K562 (cell line): ENCODE data around the gene PSRC1.

Experiments used
- GTF2E2 ChIP-seq: fragments of 200-800 bp; sonication (Bioruptor generic); IDR thresholded peaks from 2 replicates; pipeline ENCODE4 v1.6.1; 2016; ENCODE audit warnings: missing genetic modification characterization, missing compliant biosample characterization
- HNRNPLL ChIP-seq: fragments of 200-400 bp; formaldehyde crosslinking; IDR thresholded peaks from 2 replicates; pipeline ENCODE4 v1.6.1; 2017; ENCODE audit warnings: low read length, low read depth, mild to moderate bottlenecking; ENCODE audit not compliant: poor library complexity, severe bottlenecking
- JUND ChIP-seq, 2 experiments: IDR thresholded peaks; 2 replicates in 1 of 2; 3 replicates in 1 of 2; pipeline ENCODE4 v1.6.1; 2011; ENCODE audit warnings: borderline replicate concordance in 2 of 2, low read depth in 2 of 2, low read length in 2 of 2, improper control_type of control experiment in 1 of 2, missing biosample characterization in 1 of 2, missing genetic modification characterization in 1 of 2, missing genetic modification reagents in 1 of 2
- NFE2L1 ChIP-seq: fragments of 450-650 bp; IDR thresholded peaks from 2 replicates; pipeline ENCODE4 v1.6.1; 2016; ENCODE audit warnings: missing genetic modification characterization, low read depth, mild to moderate bottlenecking, missing compliant biosample characterization, moderate library complexity, borderline replicate concordance
- NONO ChIP-seq, 2 experiments: fragments of 200-400 bp in 1 of 2; fragments of 450-650 bp in 1 of 2; formaldehyde crosslinking in 1 of 2; IDR thresholded peaks; 2 replicates each; pipeline ENCODE4 v1.6.1; 2017; ENCODE audit warnings: low read depth in 2 of 2, mild to moderate bottlenecking in 2 of 2, moderate library complexity in 2 of 2, low read length in 1 of 2
- POLR2A ChIP-seq: fragments of 450-650 bp; conservative IDR thresholded peaks from 2 replicates; pipeline ENCODE4 v1.6.1; 2016
- TAF1 ChIP-seq: IDR thresholded peaks from 2 replicates; pipeline ENCODE4 v1.6.1; 2011; ENCODE audit warnings: mild to moderate bottlenecking, low read length, moderate library complexity; ENCODE audit not compliant: insufficient read depth, control insufficient read depth, severe bottlenecking; ENCODE audit errors: extremely low read depth
- UBTF ChIP-seq, 2 experiments: IDR thresholded peaks; 2 replicates each; pipeline ENCODE4 v1.6.1; 2012; ENCODE audit warnings: improper control_type of control experiment in 2 of 2, low read depth in 2 of 2, low read length in 2 of 2, borderline replicate concordance in 1 of 2
- USF1 ChIP-seq: sonication (generic); formaldehyde crosslinking; IDR thresholded peaks from 2 replicates; pipeline ENCODE4 v1.9.0; 2022; ENCODE audit warnings: mild to moderate bottlenecking, missing genetic modification reagents
- ZKSCAN3 ChIP-seq: fragments of 250-450 bp; sonication (Bioruptor Pico); IDR thresholded peaks from 2 replicates; pipeline ENCODE4 v1.4.0; 2020
- TF ChIP-seq, protein P1 (sequence below): IDR thresholded peaks from 3 replicates; pipeline ENCODE4 v1.6.1; 2011; ENCODE audit warnings: borderline replicate concordance, mild to moderate bottlenecking; ENCODE audit not compliant: insufficient read length, insufficient read depth
- TF ChIP-seq, protein P2 (sequence below): sonication (generic); formaldehyde crosslinking; IDR thresholded peaks from 2 replicates; pipeline ENCODE4 v1.8.0; 2022; ENCODE audit warnings: mild to moderate bottlenecking, missing genetic modification reagents, borderline replicate concordance
- TF ChIP-seq, protein P3 (sequence below): sonication (generic); formaldehyde crosslinking; IDR thresholded peaks from 2 replicates; pipeline ENCODE4 v1.5.0; 2020; ENCODE audit warnings: missing genetic modification reagents

GRCh38 chr1:109300650-109301151 lies 17.8 kb upstream of the PSRC1 start:
- 0 out of 4 replicates have a peak, but pooled peaks of 1 of the 2 experiments have one; percentile 61 for TF ChIP-seq UBTF (IDR thresholded peaks at IDR 0.05; ENCODE audit: borderline replicate concordance in 1 of 2, low read depth in 2 of 2, low read length in 2 of 2)
- no peak for TF ChIP-seq NONO (IDR thresholded peaks at IDR 0.05; ENCODE audit: low read depth in 2 of 2, low read length in 1 of 2)
- no peak for TF ChIP-seq USF1 (CRISPR knock-in tag)
- TF ChIP-seq JUND (IDR thresholded peaks at IDR 0.05; ENCODE audit: borderline replicate concordance, low read depth, low read length) = peak; percentile 49; the same call in 1 of the 2 replicates
- peak; percentile 56; the same call in 1 of the 3 replicates for TF ChIP-seq JUND (tag; IDR thresholded peaks at IDR 0.05; ENCODE audit: borderline replicate concordance, low read depth, low read length)
- TF ChIP-seq TAF1 = no peak
- TF ChIP-seq, protein P1, sequence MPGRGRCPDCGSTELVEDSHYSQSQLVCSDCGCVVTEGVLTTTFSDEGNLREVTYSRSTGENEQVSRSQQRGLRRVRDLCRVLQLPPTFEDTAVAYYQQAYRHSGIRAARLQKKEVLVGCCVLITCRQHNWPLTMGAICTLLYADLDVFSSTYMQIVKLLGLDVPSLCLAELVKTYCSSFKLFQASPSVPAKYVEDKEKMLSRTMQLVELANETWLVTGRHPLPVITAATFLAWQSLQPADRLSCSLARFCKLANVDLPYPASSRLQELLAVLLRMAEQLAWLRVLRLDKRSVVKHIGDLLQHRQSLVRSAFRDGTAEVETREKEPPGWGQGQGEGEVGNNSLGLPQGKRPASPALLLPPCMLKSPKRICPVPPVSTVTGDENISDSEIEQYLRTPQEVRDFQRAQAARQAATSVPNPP = no peak
- TF ChIP-seq, protein P2, sequence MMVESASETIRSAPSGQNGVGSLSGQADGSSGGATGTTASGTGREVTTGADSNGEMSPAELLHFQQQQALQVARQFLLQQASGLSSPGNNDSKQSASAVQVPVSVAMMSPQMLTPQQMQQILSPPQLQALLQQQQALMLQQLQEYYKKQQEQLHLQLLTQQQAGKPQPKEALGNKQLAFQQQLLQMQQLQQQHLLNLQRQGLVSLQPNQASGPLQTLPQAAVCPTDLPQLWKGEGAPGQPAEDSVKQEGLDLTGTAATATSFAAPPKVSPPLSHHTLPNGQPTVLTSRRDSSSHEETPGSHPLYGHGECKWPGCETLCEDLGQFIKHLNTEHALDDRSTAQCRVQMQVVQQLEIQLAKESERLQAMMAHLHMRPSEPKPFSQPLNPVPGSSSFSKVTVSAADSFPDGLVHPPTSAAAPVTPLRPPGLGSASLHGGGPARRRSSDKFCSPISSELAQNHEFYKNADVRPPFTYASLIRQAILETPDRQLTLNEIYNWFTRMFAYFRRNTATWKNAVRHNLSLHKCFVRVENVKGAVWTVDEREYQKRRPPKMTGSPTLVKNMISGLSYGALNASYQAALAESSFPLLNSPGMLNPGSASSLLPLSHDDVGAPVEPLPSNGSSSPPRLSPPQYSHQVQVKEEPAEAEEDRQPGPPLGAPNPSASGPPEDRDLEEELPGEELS (CRISPR knock-in tag) = no peak
- no peak for TF ChIP-seq ZKSCAN3 (CRISPR knock-in tag)
- TF ChIP-seq, protein P3, sequence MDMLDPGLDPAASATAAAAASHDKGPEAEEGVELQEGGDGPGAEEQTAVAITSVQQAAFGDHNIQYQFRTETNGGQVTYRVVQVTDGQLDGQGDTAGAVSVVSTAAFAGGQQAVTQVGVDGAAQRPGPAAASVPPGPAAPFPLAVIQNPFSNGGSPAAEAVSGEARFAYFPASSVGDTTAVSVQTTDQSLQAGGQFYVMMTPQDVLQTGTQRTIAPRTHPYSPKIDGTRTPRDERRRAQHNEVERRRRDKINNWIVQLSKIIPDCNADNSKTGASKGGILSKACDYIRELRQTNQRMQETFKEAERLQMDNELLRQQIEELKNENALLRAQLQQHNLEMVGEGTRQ (CRISPR knock-in tag) = no peak
- no peak for TF ChIP-seq HNRNPLL
- TF ChIP-seq NFE2L1 (tag) = no peak
- TF ChIP-seq GTF2E2 (tag) = no peak
- TF ChIP-seq POLR2A = no peak
